HG03565 (cell line): ENCODE data around the gene ACADVL.

Experiments
- ATAC-seq: cut with Tn5 transposase; IDR thresholded peaks from one replicate; pipeline ENCODE4 v1.9.1; 2021; ENCODE audit warnings: mild to moderate bottlenecking, moderate library complexity; ENCODE audit not compliant: unreplicated experiment

Gene ACADVL

DNA sequence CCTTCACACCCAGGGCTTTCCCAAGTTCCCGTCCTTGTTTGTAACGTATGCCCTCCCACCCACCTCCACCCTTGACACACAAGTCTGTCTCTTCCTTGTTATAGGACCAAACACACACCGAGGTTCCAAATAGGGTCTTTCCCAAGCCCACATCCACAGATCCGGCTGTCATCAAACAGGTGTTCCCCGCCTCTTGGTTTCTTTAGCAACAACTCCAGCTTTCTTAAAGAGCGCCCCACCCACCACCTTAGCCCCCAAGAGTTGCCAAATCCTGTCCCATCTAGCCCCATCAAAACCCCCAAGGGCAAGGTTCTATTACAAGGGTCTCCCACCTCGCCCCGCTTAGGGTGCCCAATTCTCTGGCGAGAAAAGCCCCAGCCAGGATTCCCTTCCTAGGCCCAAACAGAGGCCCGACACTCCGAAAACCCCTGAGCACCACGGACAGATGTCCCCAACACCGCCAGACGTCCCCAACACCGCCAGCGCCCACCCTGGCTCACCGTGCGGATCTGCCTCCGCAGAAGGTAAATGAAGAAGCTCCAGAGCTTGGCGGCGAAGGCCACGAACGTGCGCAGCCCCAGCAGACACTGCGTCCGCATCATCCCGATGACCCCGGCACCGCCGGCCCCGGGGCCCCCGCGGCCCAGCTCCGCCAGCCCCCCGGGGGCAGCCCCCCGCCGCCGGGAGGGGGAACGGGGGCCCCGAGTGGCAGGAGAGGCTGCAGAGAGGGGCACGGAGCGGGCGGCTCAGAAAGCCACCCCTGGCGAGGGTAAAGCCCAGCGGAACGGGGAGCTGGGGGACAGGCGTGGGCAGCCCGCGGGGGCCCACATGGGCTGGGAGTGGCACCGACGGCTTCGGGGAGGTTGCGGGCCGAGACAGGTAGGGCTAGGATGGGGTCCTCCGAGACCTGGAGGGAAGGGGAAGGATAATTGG, 31.2 kb downstream of the ACADVL start:
- peak; percentile 1 for ATAC-seq

DNA sequence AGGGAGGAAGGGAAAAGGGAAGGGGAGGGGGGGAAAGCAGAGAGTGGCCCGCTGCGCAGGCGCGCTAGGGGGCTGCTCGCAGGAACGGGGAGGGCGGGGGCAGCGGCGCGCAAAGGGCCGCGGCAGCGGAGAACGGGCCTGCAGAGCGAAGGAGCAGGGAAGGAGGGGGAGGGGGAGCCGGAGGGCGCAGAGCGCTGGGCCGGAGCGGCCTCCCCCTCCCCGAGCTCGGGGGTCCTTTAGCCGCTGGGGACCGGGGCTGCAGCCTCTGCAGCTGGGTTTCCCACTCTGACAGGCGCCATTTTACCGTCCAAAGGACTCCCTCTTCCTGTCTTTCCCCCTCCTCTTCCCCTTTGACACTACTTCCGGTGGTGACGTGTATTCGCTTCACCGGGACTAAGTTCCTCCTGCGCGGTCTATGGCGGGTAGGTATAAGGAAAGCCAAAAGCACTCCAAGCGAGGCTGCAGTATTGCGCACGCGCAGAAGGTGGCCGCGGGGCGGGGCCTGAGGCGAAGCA, 32.0 kb downstream of the ACADVL start, which contains the start of gene CTDNEP1:
CTDNEP1 (minus strand) TSS at position 74 of the 515 bp plus-strand sequence. CDS start 438 bp downstream, outside the sequence.
- ATAC-seq, result peak; percentile 74

DNA sequence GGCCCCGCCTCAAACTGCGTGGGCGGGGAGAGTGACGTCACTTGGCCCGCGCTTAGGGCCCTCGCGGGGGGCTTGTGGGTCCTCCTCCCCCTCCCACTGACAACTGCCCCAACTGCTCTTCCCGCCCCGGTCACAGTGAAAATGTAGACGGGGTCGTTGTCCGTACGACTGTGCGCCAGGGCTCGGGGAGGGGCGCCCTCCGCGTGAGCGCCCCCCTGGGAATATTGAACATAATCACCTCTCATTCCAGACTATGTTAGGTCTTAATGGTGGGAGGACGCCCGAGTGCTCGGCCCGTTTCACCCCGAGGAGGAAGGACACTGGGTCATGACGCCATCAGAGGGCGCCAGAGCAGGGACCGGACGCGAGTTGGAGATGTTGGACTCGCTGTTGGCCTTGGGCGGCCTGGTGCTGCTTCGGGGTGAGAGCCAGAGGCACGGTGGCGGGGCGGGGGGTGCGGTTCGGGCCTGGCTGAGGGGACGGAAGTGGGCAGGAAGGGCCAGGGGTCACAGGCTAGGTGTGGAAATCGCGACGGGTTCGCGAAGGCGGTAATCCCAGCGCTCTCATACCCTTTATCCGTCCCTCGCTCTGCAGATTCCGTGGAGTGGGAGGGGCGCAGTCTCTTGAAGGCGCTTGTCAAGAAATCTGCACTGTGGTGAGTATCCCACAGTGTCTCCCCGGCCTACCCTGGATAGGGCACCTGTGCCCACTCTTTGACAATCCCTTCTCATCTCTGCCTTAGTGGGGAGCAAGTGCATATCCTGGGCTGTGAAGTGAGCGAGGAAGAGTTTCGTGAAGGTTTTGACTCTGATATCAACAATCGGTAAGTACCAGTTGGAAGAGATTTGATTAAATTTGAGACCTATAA, 32.7 kb downstream of the ACADVL start, which contains the start of gene ELP5:
ELP5 (plus strand) TSS at position 40 of the 868 bp plus-strand sequence; CDS start at position 376, 336 bp downstream.
- ATAC-seq, result peak; percentile 35

DNA sequence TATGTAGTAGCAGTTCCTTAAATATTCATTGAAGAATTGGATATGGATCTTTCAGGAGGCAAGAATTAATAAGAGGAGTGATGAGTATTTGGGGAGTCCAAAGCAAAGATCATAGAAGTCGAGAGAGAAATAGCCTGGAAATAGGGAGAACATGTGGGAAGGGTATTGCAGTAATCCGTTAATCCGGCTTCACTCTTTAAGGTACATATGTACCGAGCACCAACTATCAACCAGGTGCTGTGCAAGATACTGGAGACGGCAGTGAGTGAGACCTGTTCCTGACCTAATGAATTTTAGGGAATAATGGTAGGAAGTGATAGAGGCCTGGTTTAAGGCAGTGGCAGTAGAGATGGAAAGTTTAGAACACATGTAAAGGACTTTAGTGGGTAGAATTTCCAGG, 33.3 kb downstream of the ACADVL start:
- no peak for ATAC-seq

DNA sequence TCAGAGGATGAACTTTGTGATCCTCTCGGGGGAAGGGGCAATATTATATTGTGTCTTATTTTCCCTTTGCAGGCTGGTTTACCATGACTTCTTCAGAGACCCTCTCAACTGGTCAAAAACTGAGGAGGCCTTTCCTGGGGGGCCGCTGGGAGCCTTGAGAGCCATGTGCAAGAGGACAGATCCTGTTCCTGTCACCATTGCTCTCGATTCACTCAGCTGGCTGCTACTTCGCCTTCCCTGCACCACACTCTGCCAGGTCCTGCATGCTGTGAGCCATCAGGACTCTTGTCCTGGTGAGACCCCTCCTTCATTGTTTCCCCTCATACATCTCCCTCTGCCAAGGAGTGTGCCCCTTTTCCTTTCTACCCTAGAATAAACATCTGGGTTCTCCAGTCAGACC, 34.8 kb downstream of the ACADVL start:
- no peak for ATAC-seq

DNA sequence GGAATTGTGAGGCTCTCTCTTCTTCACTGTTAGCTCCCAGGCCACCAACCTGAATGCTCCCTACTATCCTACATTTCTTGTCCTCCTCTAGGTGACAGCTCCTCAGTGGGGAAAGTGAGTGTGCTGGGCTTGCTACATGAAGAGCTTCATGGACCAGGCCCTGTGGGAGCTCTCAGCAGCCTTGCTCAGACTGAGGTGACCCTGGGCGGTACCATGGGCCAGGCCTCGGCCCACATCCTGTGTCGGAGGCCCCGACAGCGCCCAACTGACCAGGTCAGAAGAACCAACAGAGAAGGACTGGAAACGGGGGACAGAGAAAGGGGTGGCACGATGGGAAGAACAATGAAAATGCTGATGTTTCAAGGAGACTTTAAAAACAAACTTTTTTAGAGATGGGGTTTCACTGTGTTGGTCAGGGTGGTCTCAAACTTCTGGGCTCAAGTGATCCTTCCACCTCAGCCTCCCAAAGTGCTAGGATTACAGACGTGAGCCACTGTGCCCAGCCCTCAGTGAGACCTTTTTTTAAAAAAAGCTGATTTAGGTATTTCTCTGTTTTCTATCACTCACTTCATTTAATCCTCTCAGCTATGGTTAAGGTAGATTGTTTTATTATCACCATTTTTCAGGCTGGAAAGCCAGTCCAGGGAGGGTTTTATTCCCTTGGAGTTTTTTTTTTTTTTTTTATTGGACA, 37.2 kb downstream of the ACADVL start:
- ATAC-seq, result no peak

DNA sequence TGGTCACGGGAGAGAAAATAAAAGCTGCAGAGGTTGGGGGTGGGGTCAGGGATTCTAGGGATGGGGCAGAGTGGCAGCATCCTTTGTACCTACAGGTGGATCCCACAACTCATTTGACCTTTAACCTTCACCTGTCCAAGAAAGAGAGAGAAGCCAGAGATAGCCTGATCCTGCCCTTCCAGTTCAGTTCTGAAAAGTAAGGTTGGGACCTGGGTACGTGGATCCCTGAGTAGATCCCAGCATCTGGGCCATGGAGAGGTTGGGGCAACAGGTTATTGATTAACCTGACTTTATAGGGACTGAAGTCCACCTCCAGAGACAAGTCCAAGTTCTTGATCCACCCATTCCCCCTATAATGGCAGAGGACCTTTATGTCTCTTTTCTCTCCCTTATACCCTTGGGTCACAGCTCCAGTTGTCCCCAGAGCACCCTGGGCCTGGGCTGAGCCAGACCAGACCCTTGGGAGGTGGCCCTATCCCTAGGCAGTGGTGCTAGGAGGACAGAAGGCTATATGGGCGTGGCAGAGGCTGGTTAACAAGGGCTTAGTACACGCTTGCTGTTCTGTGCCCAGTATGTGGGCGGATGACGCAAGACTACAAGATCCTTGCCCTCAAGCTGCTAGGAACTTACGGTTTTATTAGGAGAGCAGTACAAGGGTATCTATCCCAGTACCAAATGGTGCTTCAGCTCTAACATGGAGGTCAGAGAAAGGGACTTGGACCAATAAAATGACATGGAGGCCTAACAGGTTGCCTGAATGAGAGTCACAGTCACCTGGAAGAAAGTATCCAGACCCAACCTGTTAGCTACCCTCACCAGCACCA, 39.2 kb downstream of the ACADVL start:
- no peak for ATAC-seq

DNA sequence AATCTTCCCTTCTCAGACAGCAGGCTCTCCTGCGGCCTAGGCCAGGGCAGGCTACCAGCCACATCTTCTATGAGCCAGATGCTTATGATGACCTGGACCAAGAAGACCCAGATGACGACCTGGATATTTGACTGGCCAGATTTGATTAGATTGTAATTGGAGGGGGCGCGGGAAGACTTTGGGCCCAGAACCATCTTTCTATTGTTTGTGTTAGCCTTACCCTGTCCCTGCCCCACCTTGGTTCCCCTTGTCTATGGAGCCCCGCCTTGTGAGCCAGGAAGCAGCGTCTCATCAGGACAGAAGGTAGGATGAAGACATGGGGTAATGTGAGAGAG, 39.8 kb downstream of the ACADVL start:
- ATAC-seq, result no peak

DNA sequence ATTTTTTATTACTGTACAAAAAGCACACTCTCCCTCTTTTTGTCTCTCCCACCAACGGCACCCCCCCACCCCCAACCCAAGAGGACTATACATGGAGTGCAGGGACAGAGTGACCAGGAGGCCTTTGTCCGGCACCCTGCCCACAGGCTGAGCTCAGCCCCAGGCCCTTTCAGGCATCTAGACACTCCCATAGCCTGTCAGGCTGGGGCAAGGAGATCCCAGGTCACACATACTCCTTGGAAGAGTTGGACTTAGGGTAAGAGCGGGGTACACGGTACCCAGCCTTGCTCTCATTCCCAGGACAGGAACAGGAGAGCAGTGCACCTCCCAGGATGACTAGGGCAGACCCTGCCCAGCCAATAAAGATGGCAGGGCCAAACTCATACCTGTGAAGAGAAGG, 40.4 kb downstream of the ACADVL start:
- ATAC-seq, result no peak

DNA sequence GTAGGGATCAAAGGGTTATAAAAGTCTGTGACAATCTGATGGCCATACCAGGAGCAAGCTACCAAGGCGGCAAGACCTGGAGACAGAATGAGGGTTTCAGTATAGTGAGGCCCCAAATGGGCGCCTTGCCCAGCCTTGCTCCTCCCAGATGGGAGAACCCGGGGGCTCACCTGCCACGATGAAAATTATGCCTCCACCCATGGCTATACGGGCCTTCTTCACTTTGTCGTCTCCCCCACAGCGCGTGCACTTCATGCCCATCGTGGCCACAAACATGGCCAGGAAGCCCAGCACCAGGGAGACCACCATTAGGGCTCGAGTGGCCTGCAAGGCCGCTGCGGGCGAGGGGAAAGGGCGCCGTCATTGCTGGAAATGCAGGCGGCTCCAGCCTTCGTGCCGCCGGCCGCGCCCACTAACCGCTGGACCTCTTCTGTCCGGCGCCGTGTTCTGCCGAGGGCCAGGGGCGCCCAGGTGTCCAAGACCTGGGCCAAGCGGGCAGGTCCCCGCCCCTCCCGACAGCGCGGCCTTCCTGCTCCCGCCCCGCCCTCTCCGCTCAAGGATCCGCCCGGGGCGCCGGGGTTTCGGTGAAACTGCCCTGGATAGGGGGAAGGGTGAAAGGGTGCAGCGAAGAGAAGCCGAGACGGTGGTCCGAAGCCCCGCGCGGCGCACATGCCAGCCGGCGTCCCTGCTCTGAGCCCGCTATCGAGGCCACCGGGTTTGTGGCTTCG, 41.1 kb downstream of the ACADVL start:
- no peak for ATAC-seq

DNA sequence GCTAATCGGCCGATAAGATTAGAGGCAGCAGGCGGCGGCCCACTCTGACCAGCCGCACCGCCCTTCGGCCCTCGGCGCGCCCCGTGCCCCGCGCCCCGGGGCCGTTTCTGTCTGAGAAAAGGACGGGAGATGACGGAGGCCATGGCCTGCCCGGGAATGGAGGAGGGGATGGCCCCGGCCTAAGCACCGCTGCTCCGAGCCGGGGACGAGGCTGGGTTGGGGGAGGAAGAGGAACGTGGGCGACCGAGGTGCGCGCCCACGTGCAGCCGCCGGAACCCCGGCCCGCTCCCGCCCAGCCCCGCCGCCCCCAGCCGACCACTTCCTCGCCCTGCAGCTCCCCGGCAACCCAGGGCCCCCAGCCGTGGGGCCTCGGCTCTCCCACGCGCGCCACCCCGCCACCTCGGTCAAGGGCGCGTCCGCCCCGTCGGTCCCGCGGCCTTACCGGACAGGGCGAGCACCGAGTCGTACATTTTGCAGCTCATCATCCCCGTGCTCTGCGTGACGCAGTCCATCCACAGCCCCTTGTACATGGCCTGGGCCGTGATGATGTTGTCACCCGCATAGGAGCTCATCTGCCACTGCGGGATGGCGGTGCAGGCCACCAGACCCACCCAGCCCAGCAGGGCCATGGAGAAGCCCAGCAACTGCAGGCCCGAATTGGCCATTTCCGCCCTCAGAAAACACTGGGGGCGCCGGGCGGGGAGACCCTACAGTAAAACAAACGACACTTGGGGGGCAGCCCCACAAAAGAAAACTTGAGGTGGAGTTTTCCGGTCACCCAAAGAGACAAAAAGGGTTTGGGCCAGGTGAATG, 41.8 kb downstream of the ACADVL start:
- ATAC-seq, result no peak

DNA sequence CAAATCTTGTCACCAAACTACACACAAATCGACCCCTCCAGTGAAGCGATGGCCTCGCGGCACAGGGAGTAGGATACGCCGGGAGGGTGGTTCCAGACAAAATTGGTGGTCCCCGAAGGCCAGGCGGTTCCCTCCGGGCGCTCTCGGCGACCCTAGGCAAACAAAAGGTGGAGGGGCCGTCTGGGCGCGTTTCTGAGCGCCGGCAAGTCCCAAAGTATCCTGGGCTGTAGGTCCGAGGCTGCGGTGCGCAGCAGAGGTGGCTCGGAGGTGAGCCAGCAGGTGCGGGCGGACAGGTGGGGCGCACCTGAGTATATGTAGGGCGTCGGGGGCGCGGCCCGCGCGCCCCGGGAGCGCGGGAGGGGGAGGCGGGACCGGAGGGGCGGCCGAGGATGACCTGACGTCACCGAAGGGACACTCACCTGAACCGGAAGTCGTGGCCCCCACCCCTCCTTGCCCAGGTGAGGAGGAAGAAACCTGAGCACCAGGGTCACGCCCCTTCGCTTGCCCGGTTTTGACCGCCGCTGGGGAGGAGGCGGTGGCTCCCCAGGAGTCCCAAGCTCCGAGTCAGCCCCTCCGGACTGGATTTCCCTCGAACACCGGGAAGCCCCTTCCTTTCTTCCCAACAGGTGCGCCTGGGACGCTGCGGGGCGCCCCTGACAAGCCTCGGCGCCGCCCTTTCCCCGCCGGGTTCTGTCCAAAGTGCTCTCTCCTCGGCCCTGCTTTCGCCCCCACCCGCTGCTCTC, 42.6 kb downstream of the ACADVL start, which contains the start of gene CLDN7:
CLDN7 (minus strand) TSS at position 287 of the 743 bp plus-strand sequence. CDS start 435 bp downstream, outside the sequence.
- ATAC-seq, result no peak

DNA sequence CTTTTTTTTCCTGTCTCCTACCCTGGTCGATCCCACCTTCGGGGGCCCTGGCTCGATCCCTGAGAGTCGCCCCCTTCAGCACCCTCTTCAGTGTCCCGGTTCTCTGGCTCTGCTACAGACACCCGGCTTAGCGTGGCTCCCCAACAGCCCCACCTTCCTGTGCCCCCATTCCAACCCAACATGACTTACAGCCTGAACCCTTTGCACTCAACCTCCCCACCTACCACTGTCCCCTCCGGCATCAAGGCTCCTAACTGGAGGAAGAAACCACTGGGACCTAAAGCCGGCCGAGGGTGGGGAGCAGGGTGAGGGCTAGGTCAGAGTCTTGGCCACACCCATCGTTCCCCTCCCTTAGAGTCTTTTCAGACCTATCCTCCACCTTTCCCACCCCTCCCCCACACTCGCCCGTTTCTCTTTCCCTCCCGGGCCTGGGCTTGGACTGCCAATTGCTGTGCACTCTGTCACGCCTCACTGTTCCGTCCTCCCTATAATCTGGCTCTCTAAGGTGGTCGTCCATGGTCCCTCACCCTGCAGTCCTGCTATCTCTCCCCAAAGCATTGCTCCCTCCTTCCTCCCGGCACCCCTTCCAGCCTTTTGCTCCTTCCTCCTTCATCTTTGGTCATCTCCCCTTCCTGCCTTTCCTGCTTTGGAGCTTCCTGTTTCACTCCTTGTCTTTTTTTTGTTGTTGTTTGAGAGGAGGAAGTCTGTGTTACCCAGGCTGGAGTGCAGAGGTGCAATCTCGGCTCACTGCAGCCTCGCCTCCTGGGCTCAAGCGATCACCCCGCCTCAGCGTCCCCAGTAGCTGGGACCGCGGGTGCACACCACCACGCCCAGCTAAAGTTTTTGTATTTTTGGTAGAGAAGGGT, 43.4 kb downstream of the ACADVL start:
- no peak for ATAC-seq

DNA sequence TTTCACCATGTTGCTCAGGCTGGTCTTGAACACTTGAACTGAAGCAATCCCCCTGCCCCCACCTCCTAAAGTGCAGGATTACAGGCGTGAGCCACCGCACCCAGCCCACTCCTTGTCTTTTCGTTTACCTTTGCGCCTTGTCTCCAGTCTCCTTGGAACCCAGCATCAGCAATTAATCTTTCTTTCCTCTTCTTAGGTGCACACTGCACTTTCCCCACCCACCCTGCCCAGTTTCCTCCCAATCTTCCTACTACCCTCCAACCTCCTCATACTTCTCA, 44.0 kb downstream of the ACADVL start:
- no peak for ATAC-seq

DNA sequence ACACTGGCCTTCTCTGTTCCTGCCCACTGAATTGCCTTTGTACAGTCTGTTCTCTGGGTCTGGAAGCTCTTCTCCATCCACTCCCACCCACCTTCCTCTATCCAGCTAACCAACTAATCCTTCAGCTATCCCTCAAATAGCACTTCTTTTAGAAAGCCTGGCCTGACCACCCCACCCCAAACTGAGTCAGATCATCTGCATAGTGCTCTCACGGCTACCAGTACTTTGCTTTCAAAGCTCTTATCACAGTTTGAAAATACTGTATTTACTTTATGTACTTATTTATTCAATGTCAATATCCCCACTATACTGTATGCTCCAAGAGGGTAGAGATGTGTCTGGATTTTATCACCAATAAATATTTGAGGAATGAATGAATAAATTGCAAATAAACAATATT, 47.0 kb downstream of the ACADVL start:
- no peak for ATAC-seq
